NOMO-1 (cell line): ENCODE measurements around the gene FAT3.

ENCODE experiments used
- DNase-seq, 2 experiments: peaks; one replicate each; lab custom pipeline; 2025; ENCODE audit not compliant: unreplicated experiment in 2 of 2; lab: John Stamatoyannopoulos, UW

Gene FAT3

DNA sequence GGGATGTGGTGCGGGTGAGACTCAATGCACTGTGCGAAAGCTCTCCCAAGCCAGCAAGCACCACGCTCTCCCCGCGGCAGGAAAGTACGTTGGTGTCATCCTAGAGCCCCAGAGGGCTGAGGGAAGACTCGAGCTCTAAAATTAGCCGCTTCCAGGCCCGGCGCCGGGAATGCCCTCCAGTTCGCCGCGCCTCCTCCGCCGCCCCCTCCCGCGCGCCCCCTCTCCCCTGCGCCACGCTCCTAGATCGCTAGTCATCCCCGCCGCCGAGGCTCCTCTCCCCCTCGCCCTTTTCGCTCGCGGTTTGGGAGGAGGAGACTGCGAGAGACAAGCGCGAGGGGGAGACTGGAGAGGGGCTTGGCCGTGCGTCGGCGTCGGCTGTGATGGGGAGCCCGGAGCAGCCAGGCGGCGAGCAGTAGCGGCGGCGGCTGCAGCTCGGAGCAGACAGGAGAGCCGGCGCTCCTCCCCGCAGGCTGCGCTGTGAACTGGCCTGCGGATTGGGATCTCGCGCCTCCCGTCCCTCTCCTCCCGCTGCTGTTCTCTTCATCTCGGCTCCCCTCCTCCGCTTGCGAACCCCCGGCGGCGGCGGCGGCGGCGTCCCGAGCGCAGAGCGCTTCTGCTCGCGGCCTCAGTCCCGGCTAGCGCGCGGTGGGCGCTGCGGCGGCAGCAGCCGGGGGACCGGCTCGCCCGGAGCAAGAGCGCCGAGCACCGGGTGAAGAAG is at the start of gene FAT3:
TSS of gene FAT3 (plus strand) at position 412 of the 718 bp plus-strand sequence. CDS start 127,295 bp downstream, outside the sequence.
- no peak for DNase-seq

DNA sequence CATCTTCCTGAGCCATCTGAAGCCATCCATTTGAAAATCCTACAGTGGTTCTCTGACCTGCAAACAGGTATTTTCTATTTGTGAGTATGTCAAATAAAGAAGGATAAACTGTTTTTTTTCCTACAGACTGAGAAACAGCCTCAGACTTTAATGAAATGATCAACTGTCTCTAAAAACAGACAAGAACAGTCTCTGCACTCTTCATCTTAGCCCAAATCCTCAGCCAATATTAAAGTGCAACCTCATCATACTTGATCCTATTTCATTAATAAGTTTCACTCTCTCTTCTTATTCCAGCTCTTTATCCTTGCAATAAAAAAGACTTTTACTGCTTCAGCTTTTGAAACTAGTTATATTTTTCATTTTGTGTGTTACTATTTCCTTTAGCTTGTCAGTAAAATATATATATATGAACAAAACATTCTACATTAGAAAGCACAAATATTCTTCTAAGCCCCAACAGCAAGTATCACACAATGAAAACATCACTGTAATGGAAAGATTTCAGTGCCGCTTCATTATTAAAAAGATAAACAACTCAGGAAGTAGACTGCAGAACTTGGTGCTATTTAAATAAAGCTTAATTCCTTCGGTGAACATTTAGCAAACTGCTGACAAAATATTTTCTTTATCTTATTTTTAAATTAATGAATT is 45.5 kb upstream of the FAT3 start:
- DNase-seq = no peak

DNA sequence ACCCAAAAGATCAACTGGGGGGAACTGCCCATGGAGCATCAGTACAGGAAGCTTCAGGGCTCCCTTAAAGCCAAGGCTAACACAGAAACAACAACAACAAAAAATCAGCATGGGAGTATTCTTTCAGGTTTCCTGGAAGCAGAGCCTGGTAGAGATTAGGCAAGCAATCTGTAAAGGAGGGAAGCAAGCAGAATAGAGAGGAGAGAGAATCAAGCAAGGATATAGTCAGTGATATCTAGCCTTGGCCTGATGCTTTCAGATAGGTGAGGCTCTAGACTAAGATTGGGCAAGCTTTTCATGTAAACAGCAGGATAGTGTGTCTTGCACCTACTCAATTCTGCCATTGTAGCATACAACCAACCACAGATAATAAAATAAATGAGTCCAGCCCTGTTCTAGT is 44.4 kb upstream of the FAT3 start:
- no peak for DNase-seq

DNA sequence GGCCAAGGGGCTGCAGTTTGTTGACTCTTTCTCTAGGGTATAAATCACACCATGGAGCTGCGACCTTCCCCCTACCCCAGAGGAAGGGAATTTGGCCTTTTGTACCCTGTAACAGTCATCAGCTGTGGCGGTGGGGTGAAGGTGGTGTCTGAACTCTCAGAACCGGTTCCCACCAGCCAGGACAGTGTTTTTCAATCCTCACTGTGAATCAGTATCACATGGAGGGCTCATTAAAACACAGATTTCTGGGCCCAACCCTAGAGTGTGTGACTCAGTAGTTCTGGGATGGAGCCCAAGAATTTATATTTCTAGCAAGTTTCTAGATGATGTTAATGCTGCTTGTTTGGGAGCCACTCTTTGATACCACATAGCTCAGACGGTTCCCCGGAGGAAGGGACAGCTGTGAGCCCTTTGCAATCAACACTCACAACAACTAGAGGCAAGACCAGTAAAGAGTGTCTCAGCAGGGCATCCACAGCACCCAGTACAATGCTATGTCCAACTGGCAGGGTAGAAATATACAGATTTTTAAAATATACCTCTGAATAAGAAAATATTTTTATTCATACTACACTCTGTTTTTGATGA is 43.9 kb upstream of the FAT3 start:
- DNase-seq = no peak

DNA sequence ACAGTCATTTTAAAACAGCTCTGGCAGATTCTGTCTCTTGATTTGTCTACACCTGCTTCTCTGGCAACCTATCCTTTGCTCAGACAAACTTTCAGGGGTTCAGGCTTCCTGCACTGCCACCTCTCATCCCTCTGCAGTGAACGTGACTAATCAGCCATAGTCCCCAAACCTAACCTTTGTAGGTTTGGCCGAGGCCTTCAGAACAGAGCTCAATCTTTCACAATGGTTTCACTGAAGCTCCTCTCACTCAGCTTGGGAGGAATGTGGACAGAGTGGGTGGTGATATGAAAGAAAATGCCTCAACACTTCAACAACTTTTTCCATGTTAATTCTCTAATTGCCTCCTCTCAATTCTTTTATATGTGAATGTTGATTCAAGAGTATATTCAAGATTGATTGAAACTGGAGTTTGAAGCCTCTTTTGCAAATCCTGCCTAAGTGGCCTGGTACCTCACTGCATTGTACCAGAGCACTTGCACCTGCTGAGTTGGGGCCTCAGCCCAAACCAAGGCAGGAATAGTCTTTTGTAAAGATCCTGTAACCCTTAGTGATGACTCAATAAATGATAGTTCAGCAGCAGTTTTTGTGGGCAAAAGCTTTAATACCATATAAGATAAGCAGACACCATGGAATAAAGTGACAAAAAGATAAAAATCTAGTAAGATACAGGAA is 33.9 kb upstream of the FAT3 start:
- no peak for DNase-seq

DNA sequence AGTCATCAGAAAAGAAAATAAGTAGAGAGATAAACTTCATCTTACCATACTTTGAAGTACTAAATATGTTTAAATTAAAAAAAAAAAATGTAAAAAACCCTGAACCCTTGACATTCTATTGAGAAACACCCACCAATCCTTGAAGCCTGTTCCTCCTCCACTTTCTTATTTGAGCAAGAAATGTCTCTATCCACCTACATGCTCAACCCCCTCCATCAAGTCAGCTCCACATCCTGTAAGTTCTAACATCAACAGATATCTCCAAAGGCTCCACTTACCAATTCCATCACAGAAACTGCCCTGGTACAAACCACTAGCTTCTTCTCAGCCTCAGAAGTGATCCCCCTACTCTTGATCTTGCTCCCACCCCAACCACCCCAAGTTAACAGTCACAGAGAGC is 32.5 kb upstream of the FAT3 start:
- no peak for DNase-seq

DNA sequence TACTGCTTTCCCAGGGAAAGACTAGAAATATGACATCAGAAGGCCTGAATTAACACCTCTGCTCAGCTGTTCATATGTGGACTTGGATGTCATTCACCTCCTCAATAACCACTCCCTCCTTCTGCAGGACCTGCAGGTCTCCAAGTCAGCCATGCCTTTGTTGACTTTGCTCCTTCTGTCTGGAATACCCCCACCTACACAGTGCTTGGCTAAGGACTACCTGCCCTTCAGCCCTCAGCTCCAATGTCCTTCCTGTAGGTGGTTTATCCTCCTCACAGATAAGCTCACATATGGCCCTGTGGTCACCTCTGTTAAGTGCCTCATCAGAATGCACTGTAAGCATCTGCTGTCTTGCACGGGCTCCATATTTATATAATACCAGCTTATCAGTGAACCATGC is 26.4 kb upstream of the FAT3 start:
- no peak for DNase-seq

DNA sequence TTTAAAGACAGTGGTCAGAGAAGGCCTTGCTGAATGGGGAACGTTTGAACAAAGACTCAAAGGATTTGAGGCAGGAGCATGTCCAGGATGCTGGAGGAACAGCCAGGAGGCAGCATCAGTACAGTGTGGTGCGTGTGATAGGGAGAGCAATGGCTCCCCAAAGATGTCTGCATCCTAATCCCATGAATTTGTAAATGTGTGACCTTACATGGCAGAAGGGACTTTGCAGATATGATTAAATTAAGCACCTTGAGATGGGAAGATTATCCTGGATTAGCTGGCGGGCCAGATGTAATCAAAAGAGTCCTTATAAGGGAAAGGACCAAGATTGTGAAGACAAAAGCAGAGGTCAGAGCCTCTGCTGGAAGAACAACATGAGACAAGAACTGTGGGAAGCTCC is 24.6 kb upstream of the FAT3 start:
- DNase-seq = no peak

DNA sequence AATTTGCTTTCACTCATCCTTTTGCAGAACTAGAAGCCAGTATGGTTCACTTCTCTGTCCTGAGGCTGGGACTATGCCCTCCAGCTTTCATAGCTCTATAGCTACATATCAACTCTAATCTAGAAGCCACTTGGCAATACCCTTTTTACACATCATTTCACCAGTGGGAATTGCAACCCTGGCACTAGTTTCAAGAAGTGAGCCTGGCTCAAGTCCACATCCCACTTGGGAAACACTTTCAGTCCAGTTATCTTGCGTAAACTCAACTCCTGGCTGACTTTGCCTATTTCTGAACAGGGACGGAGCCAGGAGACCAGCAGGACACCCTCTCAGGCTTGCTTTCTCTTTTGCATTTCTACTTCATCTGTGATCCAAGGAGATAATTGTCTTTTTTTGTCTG is 19.9 kb upstream of the FAT3 start:
- DNase-seq = no peak

DNA sequence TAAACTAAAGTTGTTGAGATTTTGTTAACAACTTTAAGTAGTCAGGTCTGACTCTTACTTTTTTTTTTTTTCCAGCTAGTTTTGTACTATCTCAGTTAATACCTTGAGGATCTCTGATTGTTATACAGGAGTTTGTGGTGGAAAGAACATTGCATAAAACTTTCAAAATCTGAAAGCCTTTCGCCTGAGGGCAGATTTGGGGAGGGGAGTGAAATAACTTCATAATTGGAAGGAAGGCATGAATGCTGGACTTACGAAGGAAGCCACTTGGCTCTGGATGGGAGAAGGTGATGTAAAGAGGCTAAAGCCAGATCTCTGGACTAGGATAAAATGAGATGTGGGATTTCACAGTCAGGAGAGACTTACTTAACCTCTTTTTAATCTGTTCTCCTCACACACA is 18.2 kb upstream of the FAT3 start:
- DNase-seq = no peak

DNA sequence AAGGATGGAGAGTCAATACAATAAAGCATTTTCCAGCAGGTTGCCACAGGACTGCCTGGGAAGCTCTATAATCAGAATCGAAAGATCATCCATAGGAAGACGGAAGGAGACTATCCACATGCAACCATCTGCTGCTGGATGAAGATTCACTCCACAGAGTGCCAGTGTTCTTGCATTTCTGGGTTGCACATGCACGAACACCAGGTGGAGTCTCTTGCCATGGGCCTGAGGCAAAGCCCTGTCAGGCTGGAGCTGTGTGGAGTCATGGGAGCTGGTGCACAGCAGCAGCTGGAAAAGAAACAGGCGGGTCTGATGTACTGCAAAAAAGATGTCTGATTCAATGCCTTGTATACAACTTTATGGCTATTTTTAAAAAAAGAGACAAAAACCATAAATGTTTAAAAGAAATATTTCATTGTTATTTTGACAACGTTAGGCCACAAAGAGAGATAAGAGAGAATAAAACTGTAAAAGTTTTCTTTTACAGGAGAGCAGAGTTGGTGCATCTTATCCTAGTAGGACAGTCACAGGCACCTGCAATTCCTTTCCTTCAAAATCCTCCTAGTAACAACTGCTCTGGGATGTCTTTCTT is 12.9 kb upstream of the FAT3 start:
- DNase-seq = no peak

DNA sequence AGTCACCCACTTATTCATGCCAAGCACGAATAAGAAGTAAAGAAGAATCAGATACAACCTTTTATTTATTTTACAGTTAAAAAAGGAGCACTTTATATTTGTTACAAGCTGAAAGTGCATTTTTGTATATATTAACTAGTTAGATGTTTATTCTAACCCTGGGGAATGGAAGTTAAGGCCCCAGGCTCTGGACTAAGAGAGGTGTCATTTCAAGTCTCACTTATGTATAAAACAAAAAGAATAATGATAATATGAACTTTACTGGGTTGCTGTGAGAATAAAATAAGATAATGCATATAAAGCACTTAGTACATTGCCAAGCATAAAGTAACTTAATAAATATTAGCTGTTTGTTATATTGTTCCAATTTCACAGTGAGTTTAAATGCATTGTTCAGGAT is 12.1 kb upstream of the FAT3 start:
- no peak for DNase-seq

DNA sequence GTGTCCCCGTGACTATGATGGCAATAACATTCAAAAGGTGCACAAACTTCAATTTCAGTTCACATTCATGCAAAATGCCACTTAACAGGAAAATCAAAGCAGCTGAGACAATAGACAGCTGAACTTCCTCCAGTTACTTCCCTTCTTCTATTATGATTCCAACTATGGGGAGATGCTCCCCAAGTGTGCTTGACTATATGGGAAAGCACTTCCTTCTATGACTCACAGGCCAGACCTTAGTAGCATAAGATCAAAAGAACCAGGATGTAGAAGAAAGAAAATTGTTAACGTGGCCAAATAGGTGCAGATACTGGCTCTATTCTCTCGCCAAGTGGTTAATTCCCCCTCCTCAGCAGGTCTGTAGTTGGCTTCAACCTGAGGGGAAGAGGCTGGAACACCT is 7.8 kb upstream of the FAT3 start:
- DNase-seq = no peak

DNA sequence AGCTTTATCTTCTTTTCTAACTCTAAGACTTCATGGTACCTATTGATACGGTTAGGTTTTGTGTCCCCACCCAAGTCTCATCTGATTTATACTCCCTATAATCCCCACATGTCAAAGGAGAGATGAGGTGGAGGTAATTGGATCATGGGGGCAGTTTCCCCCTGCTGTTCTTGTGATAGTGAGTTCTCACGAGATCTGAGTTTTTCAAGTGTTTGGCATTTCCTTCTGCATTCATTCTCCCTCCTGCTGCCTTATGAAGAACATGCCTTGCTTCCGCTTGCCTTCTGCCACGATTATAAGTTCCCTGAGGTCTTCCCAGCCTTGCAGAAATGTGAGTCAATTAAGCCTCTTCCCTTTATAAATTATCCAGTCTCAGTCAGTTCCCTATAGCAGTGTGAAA is 5.1 kb upstream of the FAT3 start:
- no peak for DNase-seq

DNA sequence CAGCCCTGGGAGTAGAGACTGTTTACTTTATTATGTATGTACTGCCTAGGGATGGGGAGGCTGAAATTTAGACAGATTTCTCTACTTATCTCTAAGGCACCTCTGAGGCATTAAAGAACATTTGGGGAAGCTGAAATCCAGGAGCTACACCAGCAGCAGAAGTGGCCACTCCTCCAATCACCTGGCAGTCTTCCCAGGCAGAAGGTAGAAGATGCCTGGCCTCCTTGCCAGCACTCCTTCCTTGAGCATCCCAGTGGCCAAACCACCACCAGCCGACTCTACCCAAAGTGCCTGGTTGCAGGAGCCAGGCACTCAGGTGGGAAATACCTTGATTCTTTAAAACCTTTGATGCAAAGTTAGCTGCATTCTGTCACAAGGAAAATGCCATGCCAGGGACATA is 1.9 kb upstream of the FAT3 start:
- DNase-seq = no peak

DNA sequence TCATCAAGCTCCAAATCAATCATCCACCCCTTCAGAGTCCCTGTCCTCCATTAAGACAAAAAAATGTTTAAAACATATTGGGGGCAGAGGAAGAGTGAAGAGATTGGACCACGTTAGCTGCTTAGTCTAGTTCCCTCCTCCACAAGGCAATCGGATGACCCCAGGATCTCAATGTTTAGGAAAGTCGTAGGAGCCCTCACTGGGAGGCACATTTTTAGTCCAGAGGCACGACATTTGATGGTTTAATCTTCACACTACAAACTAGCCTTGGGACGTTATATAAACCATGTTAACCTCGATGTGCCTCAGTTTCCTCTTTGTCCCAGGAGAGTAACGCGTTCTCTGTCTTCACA is 588 bp upstream of the FAT3 start:
- DNase-seq = no peak

DNA sequence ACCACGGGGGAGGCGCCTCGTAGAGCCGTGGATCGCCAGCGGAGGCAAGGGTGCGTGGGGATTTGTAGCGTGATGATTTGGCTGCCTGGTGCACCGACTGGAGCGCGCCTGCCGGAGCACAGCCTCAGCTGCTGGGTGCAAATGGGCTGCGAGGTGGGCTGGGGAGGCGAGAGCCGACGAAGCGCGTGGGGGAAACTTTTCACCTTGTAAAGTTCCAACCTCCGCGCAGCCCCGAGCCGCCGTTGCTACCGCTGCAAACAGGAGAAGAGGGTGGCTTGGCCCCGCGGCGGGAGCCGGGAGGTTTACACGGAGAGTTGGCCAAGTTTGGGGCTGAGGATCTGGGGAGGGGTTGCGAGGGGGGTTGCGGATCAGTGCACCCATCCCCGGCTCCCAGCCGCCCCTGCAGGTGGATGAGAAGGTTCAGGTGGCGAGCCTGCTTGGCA is 528 bp downstream of the FAT3 start:
- no peak for DNase-seq

DNA sequence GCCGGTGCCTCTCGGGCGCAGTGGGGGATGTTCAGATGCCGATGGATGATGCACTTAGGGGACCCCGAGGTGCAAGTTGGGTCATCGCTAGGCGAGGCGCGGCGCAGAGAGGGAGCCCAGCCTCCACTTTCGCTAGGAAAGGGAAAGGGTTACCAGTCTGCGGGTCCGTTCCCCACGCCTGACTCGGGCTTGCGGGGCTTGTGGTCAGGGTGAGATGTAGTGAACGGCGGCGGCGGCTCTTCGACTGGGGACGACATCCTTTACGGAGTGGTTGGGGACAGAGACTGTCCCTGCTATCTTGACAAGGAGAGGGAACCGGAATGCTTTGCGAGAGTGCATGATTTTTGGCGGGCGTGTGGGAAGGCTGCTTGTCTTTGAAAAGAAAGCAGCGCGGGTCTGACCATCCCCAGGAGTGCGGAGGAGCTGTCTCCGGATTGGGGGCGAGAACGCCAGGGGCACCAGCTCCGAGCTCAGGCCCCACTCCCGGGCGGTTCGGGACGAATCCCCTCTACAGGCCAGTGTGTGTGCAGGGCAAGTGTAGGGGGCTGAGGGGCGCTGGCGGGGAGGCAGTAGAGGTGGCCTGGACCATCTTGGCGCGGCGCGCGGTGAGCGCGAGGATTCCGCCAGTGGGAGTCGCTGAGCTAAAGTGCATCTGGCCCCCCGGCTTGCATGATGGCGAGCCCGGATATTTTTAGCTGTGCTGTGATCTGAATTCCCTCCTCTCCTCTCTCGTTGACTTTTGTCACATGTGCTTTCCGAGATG is 1.1 kb downstream of the FAT3 start:
- no peak for DNase-seq

DNA sequence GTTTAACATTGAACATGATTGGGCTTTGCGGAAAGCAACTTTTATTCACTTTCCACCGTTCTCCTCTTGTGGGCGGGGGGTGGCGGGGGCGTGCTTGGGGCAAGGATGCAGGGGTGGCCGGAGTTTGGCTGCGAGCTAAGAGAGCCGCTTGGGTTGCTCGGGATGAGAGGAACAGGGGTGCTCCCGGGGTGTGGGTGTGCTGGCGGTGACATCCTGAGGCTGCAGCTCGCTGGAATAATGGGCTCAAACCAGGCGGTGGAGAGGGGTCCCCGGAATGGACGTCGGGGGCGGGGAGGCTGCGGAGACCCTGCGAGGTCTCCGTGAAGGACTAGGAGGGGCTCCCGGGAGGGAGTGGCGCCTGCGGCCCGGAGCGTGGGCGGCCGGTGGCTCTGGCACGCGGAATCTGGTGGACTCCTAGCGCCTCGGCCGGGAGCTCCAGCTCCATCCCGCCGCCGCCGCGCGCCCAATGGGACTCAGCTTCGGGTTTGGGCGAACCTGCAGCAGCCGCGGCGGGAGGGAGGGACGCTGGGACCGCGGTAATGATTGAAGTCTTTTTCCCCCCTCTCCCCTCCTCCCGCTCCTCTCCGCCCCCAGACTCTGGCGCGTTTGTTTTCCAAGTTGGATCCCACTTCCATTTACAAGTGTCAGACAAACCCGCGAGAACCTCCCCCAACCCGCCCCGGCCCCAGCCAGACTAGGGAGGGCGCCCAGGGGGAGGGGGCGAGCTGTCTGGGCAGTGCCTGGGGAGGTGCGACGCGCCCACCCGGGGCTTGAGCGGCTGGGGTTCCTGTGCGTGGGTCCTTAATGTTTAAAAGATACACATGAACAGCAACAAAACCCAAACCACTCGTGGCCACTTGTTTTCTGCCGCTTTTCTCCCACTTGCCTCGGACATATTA is 2.0 kb downstream of the FAT3 start:
- no peak for DNase-seq
